GM19240 (cell line): ENCODE results near the gene HSDL2.
"Not testable (repeated sequence)": the region's sequence is repeated elsewhere in the genome, so short reads cannot be mapped to it uniquely, and the experiment has no call there.

ENCODE experiments used
- DNase-seq: peaks from one replicate; pipeline ENCODE4 v3.0.0; 2011; ENCODE audit warnings: low spot score; ENCODE audit not compliant: insufficient read length

Gene HSDL2

DNA sequence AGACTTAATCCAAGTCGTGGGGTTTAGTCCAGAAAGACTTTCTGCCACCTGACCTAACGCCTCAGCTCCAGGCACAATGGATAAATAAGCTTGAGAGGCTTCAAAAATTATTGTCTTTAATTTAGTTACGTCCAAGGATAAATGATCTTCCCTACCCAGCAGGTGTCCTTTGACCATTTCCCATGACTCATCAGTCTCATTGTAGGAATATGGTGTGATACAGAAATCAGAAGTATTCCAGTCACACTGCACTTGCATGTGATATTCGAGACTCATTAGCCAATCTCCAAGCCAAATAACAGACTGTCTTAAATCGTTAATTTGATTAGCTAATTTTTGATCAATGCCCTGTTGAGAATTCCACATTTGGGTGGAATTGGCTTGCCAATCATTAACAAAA is 13.2 kb downstream of the HSDL2 start:
- not testable (repeated sequence) for DNase-seq

- DNase-seq = no peak
Measured at GRCh38 chr9:112396416-112396815, 16.5 kb downstream of the HSDL2 start.

- no peak for DNase-seq
Measured at GRCh38 chr9:112396872-112397271, 17.0 kb downstream of the HSDL2 start.

DNA sequence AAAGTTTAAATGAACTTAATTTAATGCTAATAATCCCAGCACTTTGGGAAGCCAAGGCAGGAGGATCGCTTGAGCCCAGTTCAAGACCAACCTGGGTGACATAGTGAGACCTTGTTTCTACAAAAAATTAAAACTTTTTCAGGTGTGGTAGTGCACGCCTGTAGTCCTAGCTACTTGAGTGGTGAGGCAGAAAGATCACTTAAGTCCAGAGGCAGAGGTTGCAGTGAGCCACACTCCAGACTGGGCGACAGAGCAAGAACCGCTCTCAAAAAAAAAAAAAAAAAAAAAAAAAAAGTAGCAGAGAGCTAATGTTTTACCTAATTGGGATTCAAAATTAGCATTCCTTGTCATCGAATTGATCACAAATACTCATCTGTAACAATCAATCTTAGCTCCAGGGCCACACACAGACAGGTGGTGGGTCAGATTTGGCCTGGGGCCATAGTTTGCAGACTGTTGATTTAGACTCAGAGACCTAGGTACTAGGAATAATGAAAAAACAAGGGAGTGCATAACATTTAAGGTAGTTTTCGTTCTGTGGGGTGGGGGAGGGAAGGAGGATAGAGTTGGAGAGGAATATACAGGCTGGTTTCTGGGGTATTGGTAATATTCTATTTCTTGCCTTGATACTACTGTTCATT is 21.4 kb downstream of the HSDL2 start:
- no peak for DNase-seq

DNA sequence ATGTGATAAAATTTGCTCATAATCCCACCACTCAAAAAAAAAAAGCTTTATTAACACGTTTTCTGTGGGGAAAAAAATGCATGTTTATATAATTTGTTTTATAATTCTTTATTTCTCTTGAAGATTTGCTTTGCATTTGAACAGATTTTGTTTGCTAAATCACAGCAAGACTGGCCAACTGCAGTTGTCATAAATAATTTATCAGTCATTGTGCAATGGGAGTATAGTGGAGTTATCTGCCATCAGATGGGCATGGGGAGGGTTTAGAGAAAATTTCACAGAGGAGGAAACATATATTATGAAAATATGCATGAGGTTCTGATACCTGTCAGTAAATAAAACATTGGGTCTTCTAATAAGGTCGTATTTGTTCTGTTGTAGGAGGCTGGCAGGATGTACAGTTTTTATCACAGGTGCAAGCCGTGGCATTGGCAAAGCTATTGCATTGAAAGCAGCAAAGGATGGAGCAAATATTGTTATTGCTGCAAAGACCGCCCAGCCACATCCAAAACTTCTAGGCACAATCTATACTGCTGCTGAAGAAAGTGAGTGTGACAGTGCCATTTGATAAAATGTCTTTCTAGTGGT is 23.8 kb downstream of the HSDL2 start:
- DNase-seq = no peak

DNA sequence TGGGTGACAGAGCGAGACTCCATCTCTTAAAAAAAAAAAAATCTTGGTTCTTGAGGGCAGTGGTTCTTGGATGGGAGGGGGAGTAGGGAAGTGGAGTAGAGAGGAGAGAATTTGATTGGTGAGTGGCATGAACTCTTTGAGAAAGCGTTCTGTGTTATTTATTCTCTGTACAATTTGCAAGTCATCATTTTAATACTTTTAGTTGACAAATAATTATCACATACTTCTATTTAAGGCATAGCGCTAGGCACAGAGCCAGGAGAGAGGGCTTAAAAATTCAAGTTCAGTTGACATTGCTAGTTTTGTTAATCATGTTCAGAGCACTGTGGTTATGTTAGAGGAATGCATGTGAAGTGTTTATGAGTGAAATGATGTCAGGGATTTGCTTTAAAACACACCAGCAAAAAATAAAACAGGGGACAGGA is 24.6 kb downstream of the HSDL2 start:
- DNase-seq = no peak

DNA sequence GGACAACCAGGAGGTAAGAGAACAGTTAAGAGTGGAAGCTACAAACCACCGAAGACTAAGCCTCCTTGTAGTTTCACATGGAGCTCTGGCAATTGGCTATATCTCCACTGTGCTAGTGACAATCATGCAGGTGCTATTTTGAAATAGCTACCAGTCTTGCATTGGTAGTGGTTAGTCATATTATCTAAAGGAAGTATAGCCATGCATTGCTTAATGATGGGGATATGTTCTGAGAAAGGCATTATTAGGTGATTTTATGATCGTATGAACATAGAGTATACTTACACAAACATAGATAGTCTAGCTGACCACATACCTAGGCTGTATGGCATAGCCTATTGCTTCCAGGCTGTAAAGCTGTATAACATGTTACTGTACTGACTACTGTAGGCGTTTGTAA is 28.4 kb downstream of the HSDL2 start:
- DNase-seq = no peak

DNA sequence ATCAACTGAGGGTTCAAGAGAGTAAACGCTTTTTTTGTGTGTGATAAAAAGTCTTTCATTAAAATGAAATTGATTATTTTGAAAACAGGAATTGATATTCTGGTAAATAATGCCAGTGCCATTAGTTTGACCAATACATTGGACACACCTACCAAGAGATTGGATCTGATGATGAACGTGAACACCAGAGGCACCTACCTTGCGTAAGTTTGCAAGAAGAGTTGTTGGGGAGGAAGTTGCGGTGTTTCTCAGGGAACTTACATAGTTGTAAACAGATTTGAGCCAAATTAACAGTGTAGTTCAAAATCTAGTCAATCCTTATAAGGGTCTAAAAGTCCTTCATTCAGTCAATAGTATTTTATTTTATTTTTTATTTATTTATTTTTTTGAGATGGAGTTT is 28.9 kb downstream of the HSDL2 start:
- no peak for DNase-seq

DNA sequence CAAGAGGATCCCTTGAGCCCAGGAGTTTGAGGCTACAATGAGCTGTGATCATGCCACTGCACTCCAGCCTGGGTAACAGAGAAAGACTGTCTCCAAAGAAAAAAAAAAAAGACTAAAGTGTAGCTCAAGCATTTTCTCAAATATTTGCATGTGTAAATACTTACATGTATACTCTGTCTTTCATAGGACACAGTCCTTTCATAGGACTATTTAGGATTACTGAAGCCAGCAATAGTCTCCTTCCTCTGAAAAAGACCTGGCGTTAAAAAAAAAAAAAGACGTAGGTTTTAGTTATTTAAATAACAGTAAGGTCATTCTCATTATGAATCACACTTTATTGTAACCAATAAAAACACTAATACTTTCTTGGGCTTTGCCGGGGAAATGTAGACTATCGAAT is 29.9 kb downstream of the HSDL2 start:
- DNase-seq = no peak

DNA sequence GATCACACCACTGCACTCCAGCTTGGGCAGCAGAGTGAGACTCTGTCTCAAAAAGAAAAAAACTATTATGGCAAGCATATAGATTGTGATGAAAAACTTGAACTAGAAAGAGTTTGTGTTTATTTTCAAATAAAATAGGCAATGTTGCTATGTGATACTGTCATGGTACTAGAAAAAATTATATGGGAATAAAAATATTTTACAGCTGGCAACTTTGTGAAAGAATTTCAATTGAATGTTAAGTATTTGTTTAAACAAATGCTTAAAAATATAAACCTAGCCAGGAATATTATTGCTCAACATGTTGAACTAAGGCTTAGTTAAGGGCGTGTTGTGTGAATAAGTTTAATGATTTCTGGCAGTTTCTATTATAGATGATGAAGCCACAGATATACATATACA is 31.7 kb downstream of the HSDL2 start:
- DNase-seq = no peak

GRCh38 chr9:112413728-112414127 is 33.8 kb downstream of the HSDL2 start:
- DNase-seq = not testable (repeated sequence)

DNA sequence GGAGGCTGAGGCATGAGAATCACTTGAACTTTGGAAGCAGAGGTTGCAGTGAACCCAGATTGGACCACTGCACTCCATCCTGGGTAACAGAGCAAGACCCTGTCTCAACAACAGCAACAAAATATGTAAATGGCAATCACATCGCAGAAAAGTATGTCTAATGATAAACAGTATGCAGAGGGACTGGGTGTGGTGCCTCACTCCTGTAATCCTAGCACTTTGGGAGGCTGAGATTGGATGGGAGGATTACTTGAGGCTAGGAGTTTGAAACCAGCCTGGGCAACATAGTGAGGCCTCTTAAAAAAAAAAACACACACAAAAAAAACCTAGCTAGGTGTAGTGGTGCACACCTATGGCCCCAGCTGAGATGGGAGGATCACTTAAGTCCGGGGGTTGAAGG is 40.3 kb downstream of the HSDL2 start:
- no peak for DNase-seq

GRCh38 chr9:112421771-112422222 is 41.9 kb downstream of the HSDL2 start:
- no peak for DNase-seq

DNA sequence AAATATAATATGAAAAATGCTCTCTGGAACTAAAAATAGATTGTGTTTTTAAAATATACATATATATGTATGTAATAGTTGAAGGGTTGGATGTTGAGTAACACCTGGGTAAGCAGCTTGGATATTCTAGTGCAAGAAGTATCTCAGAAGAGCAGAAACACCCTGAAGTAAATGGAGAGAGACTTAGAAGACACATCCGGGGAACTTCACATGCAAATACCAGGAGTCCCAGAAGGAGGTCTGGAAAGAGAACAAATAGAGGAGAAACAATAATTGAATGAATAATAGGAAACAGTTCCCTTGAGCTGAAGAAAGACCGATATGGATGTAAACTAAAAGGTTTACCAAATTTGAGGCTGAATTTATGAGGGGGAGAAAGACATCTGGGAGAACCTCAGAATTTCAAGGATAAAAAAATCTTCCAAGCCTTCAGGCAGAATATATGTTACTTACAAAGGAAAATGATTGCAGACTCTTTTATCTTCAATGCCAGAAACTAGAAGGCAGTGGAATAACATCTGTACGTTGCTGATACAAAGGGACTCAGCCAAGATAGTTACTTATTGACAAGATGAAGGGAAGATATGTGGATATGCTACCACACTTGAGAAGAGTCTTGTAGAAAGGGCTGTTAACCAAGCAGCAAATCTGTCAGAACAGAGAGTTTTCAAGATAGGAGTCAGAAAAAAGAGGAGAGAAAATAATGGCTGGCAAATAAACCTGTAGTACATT is 42.7 kb downstream of the HSDL2 start:
- DNase-seq = no peak

- no peak for DNase-seq
Measured at GRCh38 chr9:112430006-112430522, 50.2 kb downstream of the HSDL2 start.

DNA sequence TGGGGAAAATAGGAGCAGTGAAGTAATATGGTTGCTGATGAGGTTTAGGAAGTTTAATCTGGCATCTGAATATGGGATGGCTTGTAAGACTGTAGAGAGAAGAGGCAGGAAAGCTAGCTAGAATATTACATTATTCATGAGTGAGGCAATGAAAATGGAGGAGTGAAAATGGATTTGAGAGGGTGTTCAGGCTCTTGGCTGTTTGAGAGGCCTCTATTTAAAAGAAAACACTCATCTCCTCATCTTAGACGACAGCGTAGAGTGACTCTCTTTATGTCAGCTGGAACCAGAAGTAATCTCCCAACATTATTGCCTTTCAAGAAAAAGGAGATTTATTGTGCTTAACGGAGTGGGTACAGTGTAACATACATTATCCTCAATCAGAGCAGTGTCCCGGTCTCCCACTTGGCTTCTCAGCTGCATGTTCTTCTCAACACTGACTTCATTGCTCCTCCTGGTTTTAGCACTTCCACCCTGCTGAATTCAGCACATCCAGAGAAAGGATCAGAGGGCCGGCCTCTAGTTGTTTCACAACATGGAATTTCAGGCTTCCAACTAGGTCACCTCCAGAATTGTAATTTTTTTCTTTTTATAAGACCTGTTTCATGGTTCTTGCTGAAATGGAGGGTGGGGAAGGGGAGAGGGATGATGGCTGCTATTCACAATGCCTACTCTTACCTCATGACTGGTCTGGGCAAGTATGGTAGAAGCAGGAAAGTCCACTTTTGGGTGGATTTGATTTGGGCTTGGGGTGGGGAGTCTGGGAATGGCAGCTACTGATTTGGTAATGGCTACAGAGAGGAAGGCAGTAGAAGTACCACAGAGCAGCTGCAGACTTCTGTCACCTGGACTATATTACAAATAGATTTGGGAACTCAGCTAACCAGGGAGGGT is 53.8 kb downstream of the HSDL2 start:
- no peak for DNase-seq

DNA sequence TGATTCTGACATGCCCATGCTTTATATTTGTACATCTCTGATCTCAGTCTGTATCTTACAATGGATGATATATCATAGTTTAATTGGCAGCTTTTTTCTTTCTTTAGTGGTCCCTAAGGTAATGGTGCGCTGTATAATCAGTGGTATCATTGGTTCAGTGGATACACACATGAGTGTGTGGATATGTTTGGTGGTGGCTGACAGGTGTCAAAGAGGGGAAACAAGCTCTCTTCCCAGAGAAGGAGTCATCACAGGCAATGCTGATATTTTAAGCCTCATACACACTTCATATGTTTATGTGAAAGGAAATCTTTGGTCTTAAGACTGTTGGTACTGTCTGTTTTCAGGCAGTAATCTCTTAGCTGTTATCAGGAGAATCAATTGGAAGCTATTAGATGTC is 54.6 kb downstream of the HSDL2 start:
- no peak for DNase-seq

DNA sequence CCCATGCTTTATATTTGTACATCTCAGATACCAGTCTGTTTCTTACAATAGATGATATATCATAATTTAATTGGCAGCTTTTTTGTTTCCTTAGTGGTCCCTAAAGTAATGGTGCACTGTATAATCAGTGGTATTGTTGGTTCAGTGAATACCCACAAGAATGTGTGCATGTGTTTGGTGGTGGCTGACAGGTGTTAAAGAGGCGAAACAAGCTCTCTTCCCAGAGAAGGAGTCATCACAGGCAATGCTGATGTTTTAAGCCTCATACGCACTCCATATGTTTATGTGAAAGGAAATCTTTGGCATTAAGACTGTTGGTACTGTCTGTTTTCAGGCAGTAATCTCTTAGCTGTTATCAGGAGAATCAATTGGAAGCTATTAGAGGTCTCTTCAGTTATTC is 57.5 kb downstream of the HSDL2 start:
- DNase-seq = no peak

GRCh38 chr9:112439171-112439570 is 59.3 kb downstream of the HSDL2 start:
- no peak for DNase-seq

DNA sequence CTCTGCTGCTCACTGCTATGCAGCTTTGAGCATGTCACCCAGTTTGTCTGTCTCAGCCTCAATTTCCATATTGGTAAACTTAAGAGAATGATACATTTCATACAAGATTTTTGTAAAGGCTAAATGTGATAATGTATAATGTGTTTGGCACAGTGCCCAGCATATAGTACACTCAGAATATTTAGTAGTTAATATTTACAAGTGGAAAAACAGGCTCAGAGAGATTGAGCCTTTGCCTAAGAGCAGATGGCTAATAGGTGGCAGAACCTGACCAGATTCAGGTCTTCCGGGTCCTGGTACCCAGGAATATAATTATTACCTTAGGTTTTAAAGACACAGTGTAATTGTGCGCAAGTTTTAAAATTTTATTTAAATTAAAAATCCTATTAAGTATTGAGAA is 59.9 kb downstream of the HSDL2 start:
- DNase-seq = no peak

DNA sequence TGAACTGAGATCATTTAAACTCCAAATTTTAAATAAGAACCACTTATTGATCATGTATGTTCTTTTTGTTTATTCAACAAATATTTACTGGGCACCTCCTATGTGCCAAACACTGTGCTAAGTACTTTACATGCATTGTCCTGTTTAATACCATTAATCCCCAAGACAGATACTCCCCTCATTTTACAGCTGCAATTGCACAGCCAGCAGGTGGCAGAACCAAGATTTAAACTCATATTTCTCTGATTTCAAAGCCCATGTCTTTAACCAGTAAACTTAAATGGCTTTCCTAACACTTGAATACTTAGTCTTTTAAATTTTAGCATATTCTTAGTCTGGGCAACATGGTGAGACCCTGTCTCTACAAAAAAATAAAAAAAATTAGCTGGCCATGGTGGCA is 63.3 kb downstream of the HSDL2 start:
- DNase-seq = no peak

GRCh38 chr9:112443636-112444035 is 63.7 kb downstream of the HSDL2 start:
- no peak for DNase-seq
